Activated naive CD4-positive, alpha-beta T cell treated with anti-CD3 and anti-CD28 coated beads, Interleukin-2, amount 50 U/mL, for 16 hours (primary cell): ENCODE data around the gene DENND2C.

ENCODE experiments used
- DNase-seq: peaks from one replicate; pipeline ENCODE4 v3.0.0-alpha.2; 2020

DENND2C gene

GRCh38 chr1:114540272-114540671 is 129.6 kb downstream of the DENND2C start:
- no peak for DNase-seq

- no peak for DNase-seq
Observed at GRCh38 chr1:114536043-114536442, 133.8 kb downstream of the DENND2C start.

DNA sequence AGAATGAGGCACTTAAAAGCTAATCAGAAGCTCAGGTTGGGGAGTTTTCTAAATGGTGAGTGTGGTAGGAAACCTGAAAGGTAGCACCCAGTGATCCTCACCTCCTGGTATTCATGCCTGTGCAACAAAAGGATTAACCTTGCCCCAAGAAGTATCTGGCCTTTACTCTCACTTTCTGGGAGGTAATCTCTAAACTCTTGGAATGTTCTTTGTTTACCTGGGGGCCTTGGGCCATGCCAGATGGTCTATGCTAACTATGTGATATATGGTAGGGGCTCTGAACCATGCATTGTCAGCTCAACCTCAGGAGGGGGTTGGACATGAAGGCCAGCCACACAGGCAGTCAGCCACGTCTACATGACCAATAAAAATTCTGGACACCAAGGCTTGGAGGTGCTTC is 134.4 kb downstream of the DENND2C start:
- DNase-seq, result no peak
